CD8-positive, alpha-beta memory T cell (primary cell): ENCODE measurements around the gene FOXP2. TPM values are rescaled to one million over a fixed set of nuclear protein-coding genes. Genes with fewer than 3 reads are reported as not detected.

Experiments
- CTCF ChIA-PET: fragments of 350-600 bp; sonication (Branson Sonifier 250); formaldehyde crosslinking; loops from one replicate; lab custom pipeline; 2021; ENCODE audit warnings: antibody characterized with exemption; lab: Charles Lee
- POLR2A ChIA-PET: fragments of 350-600 bp; sonication (Branson Sonifier 250); formaldehyde crosslinking; loops from one replicate; lab custom pipeline; 2021; ENCODE audit warnings: antibody characterized with exemption; lab: Charles Lee
- DNase-seq, 5 donors: peaks; one replicate each; pipeline versions ENCODE4 v3.0.0 to v3.0.0-alpha.2; 2020 to 2022; ENCODE audit warnings: mixed read lengths in 1 of 5
- H3K27ac ChIP-seq: one replicate; pipeline ENCODE4 v1.7.0; 2013; ENCODE audit warnings: low read depth, mild to moderate bottlenecking, low read length, moderate library complexity
- H3K27me3 ChIP-seq: 2 replicates; pipeline ENCODE4 v1.7.0; 2013; ENCODE audit warnings: low read length, mild to moderate bottlenecking; ENCODE audit not compliant: insufficient read depth, poor library complexity, severe bottlenecking
- H3K36me3 ChIP-seq: 2 replicates; pipeline ENCODE4 v1.7.0; 2013; ENCODE audit warnings: mild to moderate bottlenecking, low read length, moderate library complexity; ENCODE audit not compliant: insufficient read depth
- H3K4me1 ChIP-seq: 2 replicates; pipeline ENCODE4 v1.7.0; 2013; ENCODE audit warnings: mild to moderate bottlenecking, low read length, moderate library complexity; ENCODE audit not compliant: insufficient read depth
- H3K4me3 ChIP-seq: 2 replicates; pipeline ENCODE4 v1.7.0; 2013; ENCODE audit warnings: mild to moderate bottlenecking, low read length
- H3K9me3 ChIP-seq: 2 replicates; pipeline ENCODE4 v1.7.0; 2013; ENCODE audit warnings: mild to moderate bottlenecking, low read length
- H3K27ac Mint-ChIP-seq, 8 donors: one replicate each; pipeline ENCODE4 v1.8.0; 2020 to 2021; ENCODE audit warnings: mixed read lengths in 8 of 8, mild to moderate bottlenecking in 6 of 8, inconsistent platforms in 3 of 8, moderate library complexity in 3 of 8
- H3K27me3 Mint-ChIP-seq, 2 donors: one replicate each; pipeline ENCODE4 v1.8.0; 2020 to 2021; ENCODE audit warnings: mixed read lengths in 2 of 2, mild to moderate bottlenecking in 1 of 2, moderate library complexity in 1 of 2
- H3K36me3 Mint-ChIP-seq, 3 donors: one replicate each; pipeline ENCODE4 v1.8.0; 2020 to 2021; ENCODE audit warnings: mixed read lengths in 3 of 3, inconsistent platforms in 1 of 3, mild to moderate bottlenecking in 1 of 3
- H3K4me1 Mint-ChIP-seq, 3 donors: one replicate each; pipeline ENCODE4 v1.8.0; 2020 to 2021; ENCODE audit warnings: mixed read lengths in 3 of 3, inconsistent platforms in 1 of 3, mild to moderate bottlenecking in 1 of 3
- H3K4me3 Mint-ChIP-seq, 7 donors: one replicate each; pipeline ENCODE4 v1.8.0; 2020 to 2021; ENCODE audit warnings: mixed read lengths in 7 of 7, mild to moderate bottlenecking in 6 of 7, moderate library complexity in 4 of 7, inconsistent platforms in 2 of 7
- H3K9me3 Mint-ChIP-seq, 5 donors: one replicate each; pipeline ENCODE4 v1.8.0; 2020 to 2022; ENCODE audit warnings: mixed read lengths in 5 of 5, mild to moderate bottlenecking in 3 of 5, moderate library complexity in 2 of 5, inconsistent platforms in 1 of 5
- polyA plus RNA-seq: library from polyadenylated mRNA; unstranded; fragments of 300-500 nt; fragmentation: Illumina TruSeq; gene quantifications from one replicate; pipeline ENCODE4 v1.2.3, GENCODE V29; 2021
- total RNA-seq, 2 experiments: library from RNA; stranded (reverse); gene quantifications; one replicate each; pipeline ENCODE4 v1.2.3, GENCODE V29; 2021

The FOXP2 gene
- total and polyA plus RNA-seq, 3 experiments from 2014 or later = not detected

- DNase-seq = no peak
- ChIA-PET CTCF (no interaction called here), POLR2A (no interaction called here)
- Mint-ChIP-seq H3K27me3 (peaks cover 0 to 3% of the 10 kb centered on the region in 2 donors), H3K9me3 (no peaks in the 10 kb centered on the region), H3K27ac (no peak overlapping the region), H3K4me1 (no peaks in the 10 kb centered on the region), H3K36me3 (no peaks in the 10 kb centered on the region), H3K4me3 (no peak overlapping the region)
- Histone ChIP-seq H3K4me3 (no peak overlapping the region), H3K9me3 (no peaks in the 10 kb centered on the region), H3K36me3 (no peaks in the 10 kb centered on the region), H3K4me1 (no peaks in the 10 kb centered on the region), H3K27ac (no peak overlapping the region), H3K27me3 (no peaks in the 10 kb centered on the region)
These were observed 213.7 kb downstream of the FOXP2 start for GRCh38 chr7:114628362-114628761.

- H3K4me3 Mint-ChIP-seq = no peak overlapping the region
- no peaks in the 10 kb centered on the region for H3K36me3 ChIP-seq
- no peaks in the 10 kb centered on the region for H3K4me1 Mint-ChIP-seq
- H3K4me1 ChIP-seq = no peaks in the 10 kb centered on the region
- no peak overlapping the region for H3K27ac Mint-ChIP-seq
- peaks cover 0 to 3% of the 10 kb centered on the region in 2 donors for H3K27me3 Mint-ChIP-seq
- no peaks in the 10 kb centered on the region for H3K9me3 ChIP-seq
- ChIA-PET CTCF (no interaction called here), POLR2A (no interaction called here)
- no peaks in the 10 kb centered on the region for H3K36me3 Mint-ChIP-seq
- no peaks in the 10 kb centered on the region for H3K27me3 ChIP-seq
- no peak overlapping the region for H3K4me3 ChIP-seq
- H3K27ac ChIP-seq = no peak overlapping the region
- no peak for DNase-seq
- no peaks in the 10 kb centered on the region for H3K9me3 Mint-ChIP-seq
These were observed 215.1 kb downstream of the FOXP2 start for GRCh38 chr7:114629762-114630161.

GRCh38 chr7:114630201-114630990 is 215.8 kb downstream of the FOXP2 start:
- H3K27ac ChIP-seq = no peak overlapping the region
- no peaks in the 10 kb centered on the region for H3K36me3 ChIP-seq
- POLR2A ChIA-PET = no interaction called here

GRCh38 chr7:114631249-114631822 is 216.7 kb downstream of the FOXP2 start:
- H3K4me1 Mint-ChIP-seq = no peaks in the 10 kb centered on the region
- Histone ChIP-seq H3K4me3 (no peak overlapping the region), H3K4me1 (no peaks in the 10 kb centered on the region), H3K27me3 (no peaks in the 10 kb centered on the region), H3K27ac (no peak overlapping the region), H3K36me3 (no peaks in the 10 kb centered on the region), H3K9me3 (no peaks in the 10 kb centered on the region)
- H3K4me3 Mint-ChIP-seq = no peak overlapping the region
- no peak for DNase-seq
- no peaks in the 10 kb centered on the region for H3K9me3 Mint-ChIP-seq
- no peak overlapping the region for H3K27ac Mint-ChIP-seq
- POLR2A ChIA-PET = no interaction called here
- no peaks in the 10 kb centered on the region for H3K36me3 Mint-ChIP-seq
- CTCF ChIA-PET = no interaction called here
- H3K27me3 Mint-ChIP-seq = peaks cover 0 to 3% of the 10 kb centered on the region in 2 donors

More at GRCh38 chr7:114630201-114630990, 215.8 kb downstream of the FOXP2 start:
- Mint-ChIP-seq H3K9me3 (no peaks in the 10 kb centered on the region), H3K4me3 (no peak overlapping the region), H3K27ac (peak overlapping the region in 1 of 8 donors; percentile 67), H3K27me3 (peaks cover 0 to 3% of the 10 kb centered on the region in 2 donors), H3K36me3 (no peaks in the 10 kb centered on the region), H3K4me1 (no peaks in the 10 kb centered on the region)
- no peaks in the 10 kb centered on the region for H3K27me3 ChIP-seq
- H3K4me3 ChIP-seq = no peak overlapping the region
- H3K4me1 ChIP-seq = no peaks in the 10 kb centered on the region
- H3K9me3 ChIP-seq = no peaks in the 10 kb centered on the region
- no peak for DNase-seq
- CTCF ChIA-PET = no interaction called here

GRCh38 chr7:114639451-114639850 is 224.8 kb downstream of the FOXP2 start:
- Mint-ChIP-seq H3K27ac (no peak overlapping the region), H3K36me3 (no peaks in the 10 kb centered on the region), H3K27me3 (peaks cover 0 to 2% of the 10 kb centered on the region in 2 donors), H3K4me1 (no peaks in the 10 kb centered on the region), H3K4me3 (no peak overlapping the region), H3K9me3 (no peaks in the 10 kb centered on the region)
- CTCF ChIA-PET = no interaction called here
- Histone ChIP-seq H3K4me1 (no peaks in the 10 kb centered on the region), H3K27me3 (no peaks in the 10 kb centered on the region), H3K4me3 (no peak overlapping the region), H3K27ac (no peak overlapping the region), H3K9me3 (no peaks in the 10 kb centered on the region), H3K36me3 (no peaks in the 10 kb centered on the region)
- POLR2A ChIA-PET = no interaction called here
- DNase-seq = no peak

- H3K9me3 ChIP-seq = no peaks in the 10 kb centered on the region
- H3K27me3 Mint-ChIP-seq = peaks cover 0 to 4% of the 10 kb centered on the region in 2 donors
- H3K4me3 ChIP-seq = no peak overlapping the region
- H3K27ac ChIP-seq = no peak overlapping the region
- no peaks in the 10 kb centered on the region for H3K36me3 Mint-ChIP-seq
- no peaks in the 10 kb centered on the region for H3K27me3 ChIP-seq
- H3K36me3 ChIP-seq = no peaks in the 10 kb centered on the region
- no peaks in the 10 kb centered on the region for H3K4me1 Mint-ChIP-seq
- H3K4me1 ChIP-seq = no peaks in the 10 kb centered on the region
- H3K27ac Mint-ChIP-seq = peak overlapping the region in 1 of 8 donors; percentile 44
- ChIA-PET CTCF (no interaction called here), POLR2A (no interaction called here)
- H3K4me3 Mint-ChIP-seq = no peak overlapping the region
- H3K9me3 Mint-ChIP-seq = no peaks in the 10 kb centered on the region
- DNase-seq = no peak
These were observed 229.8 kb downstream of the FOXP2 start for GRCh38 chr7:114644455-114644854.

GRCh38 chr7:114645451-114645850 is 230.8 kb downstream of the FOXP2 start:
- Mint-ChIP-seq H3K36me3 (no peaks in the 10 kb centered on the region), H3K27me3 (peaks cover 0 to 4% of the 10 kb centered on the region in 2 donors), H3K9me3 (no peaks in the 10 kb centered on the region), H3K4me1 (no peaks in the 10 kb centered on the region), H3K4me3 (no peak overlapping the region), H3K27ac (no peak overlapping the region)
- Histone ChIP-seq H3K4me3 (no peak overlapping the region), H3K4me1 (no peaks in the 10 kb centered on the region), H3K27me3 (no peaks in the 10 kb centered on the region), H3K27ac (no peak overlapping the region), H3K9me3 (no peaks in the 10 kb centered on the region), H3K36me3 (no peaks in the 10 kb centered on the region)
- ChIA-PET POLR2A (no interaction called here), CTCF (no interaction called here)
- no peak for DNase-seq

- Histone ChIP-seq H3K4me1 (no peaks in the 10 kb centered on the region), H3K27ac (no peak overlapping the region), H3K4me3 (no peak overlapping the region), H3K27me3 (no peaks in the 10 kb centered on the region), H3K9me3 (no peaks in the 10 kb centered on the region), H3K36me3 (no peaks in the 10 kb centered on the region)
- no peaks in the 10 kb centered on the region for H3K4me1 Mint-ChIP-seq
- H3K27ac Mint-ChIP-seq = no peak overlapping the region
- no peaks in the 10 kb centered on the region for H3K9me3 Mint-ChIP-seq
- H3K4me3 Mint-ChIP-seq = no peak overlapping the region
- ChIA-PET CTCF (no interaction called here), POLR2A (no interaction called here)
- no peak for DNase-seq
- H3K36me3 Mint-ChIP-seq = no peaks in the 10 kb centered on the region
- H3K27me3 Mint-ChIP-seq = peaks cover 0 to 4% of the 10 kb centered on the region in 2 donors
These were observed 232.9 kb downstream of the FOXP2 start for GRCh38 chr7:114647518-114647917.
